OCI-LY3 (cell line): ENCODE results near the gene ZFP3.

Source experiments
- CTCF ChIP-seq: fragments of 200-600, 300-600 bp; sonication (generic); IDR thresholded peaks from 2 replicates; pipeline ENCODE4 v1.5.1; 2014; ENCODE audit warnings: antibody characterized with exemption, low read length, low read depth
- EZH2phosphoT487 ChIP-seq: fragments of 200-600 bp; shearing (Covaris generic); IDR thresholded peaks from 2 replicates; pipeline ENCODE4 v1.6.1; 2018; ENCODE audit warnings: antibody characterized with exemption, mixed run types, low read depth

- peak; percentile 48 for TF ChIP-seq CTCF
- no peak for TF ChIP-seq EZH2phosphoT487
Measured at GRCh38 chr17:5031365-5032082, 46.7 kb upstream of the ZFP3 start.
